Measurements from ENCODE around the gene COL18A1. TPM values are rescaled to one million over a fixed set of nuclear protein-coding genes. Genes with fewer than 3 reads are reported as not detected.

The COL18A1 gene
- polyA plus RNA-seq, 3 donors, result 0.80 to 4.1 (median 1.1) TPM

- DNase-seq, result peak; percentile 18 to 61 (median 32)
- Histone ChIP-seq H3K9me3 (replicated peaks in 1 of 2; ENCODE audit: control insufficient read depth in 1 of 2, insufficient read depth in 1 of 2, low read length in 2 of 2) (peaks cover 7 to 16% of the 10 kb centered on the region in 2 donors), H3K27ac (ENCODE audit: low read depth in 1 of 2, low read length in 2 of 2) (peak overlapping the region in 1 of 2 donors; percentile 86), H3K4me1 (ENCODE audit: control insufficient read depth in 1 of 2, insufficient read depth in 2 of 2, low read length in 2 of 2) (peaks cover 24 to 38% of the 10 kb centered on the region in 2 donors), H4K20me1 (ENCODE audit: insufficient read depth, low read length) (no peaks in the 10 kb centered on the region), H2AFZ (ENCODE audit: insufficient read depth, low read depth, low read length, poor library complexity, severe bottlenecking) (no peak overlapping the region), H3K79me2 (ENCODE audit: insufficient read depth, low read length) (peaks cover 24% of the 10 kb centered on the region), H3K4me2 (replicated peaks; ENCODE audit: extremely low read depth, low read length, poor library complexity, severe bottlenecking) (peak overlapping the region; percentile 69), H3K9ac (ENCODE audit: insufficient read depth, low read length, poor library complexity, severe bottlenecking) (peak overlapping the region; percentile 0), H3K27me3 (ENCODE audit: control insufficient read depth in 2 of 2, insufficient read depth in 2 of 2, low read length in 2 of 2) (no peaks in the 10 kb centered on the region), H3K36me3 (replicated peaks in 1 of 2; ENCODE audit: control insufficient read depth in 1 of 2, insufficient read depth in 2 of 2, low read length in 2 of 2) (peaks cover 58 to 75% of the 10 kb centered on the region in 2 donors), H3K4me3 (replicated peaks in 1 of 3; ENCODE audit: low read depth in 2 of 3, low read length in 3 of 3) (peak overlapping the region in 1 of 3 experiments; percentile 62)
- Mint-ChIP-seq H3K36me3 (peaks cover 67 to 89% of the 10 kb centered on the region in 2 donors), H3K9me3 (peaks cover 23 to 50% (median 31%) of the 10 kb centered on the region in 7 donors), H3K27me3 (ENCODE audit: low read depth in 3 of 3) (no peaks in the 10 kb centered on the region), H3K27ac (peak overlapping the region; percentile 90 to 97 (median 94)), H3K4me1 (peaks cover 24% of the 10 kb centered on the region), H3K4me3 (peak overlapping the region; percentile 9 to 79)
- intact Hi-C loops (cut with micrococcal nuclease), result no loop called here
- WGBS (ENCODE audit: insufficient coverage), result no CpG with 5 or more reads among the region's 2 CpGs
- no peak for TF ChIP-seq CTCF (IDR thresholded peaks at IDR 0.05)
These were observed 113.8 kb downstream of the COL18A1 start for GRCh38 chr21:45518742-45519141.

- H3K9me3 ChIP-seq (replicated peaks in 1 of 2; ENCODE audit: control insufficient read depth in 1 of 2, insufficient read depth in 1 of 2, low read length in 2 of 2), result peaks cover 7 to 16% of the 10 kb centered on the region in 2 donors
- no CpG with 5 or more reads among the region's 4 CpGs for WGBS (ENCODE audit: insufficient coverage)
- H3K4me2 ChIP-seq (replicated peaks; ENCODE audit: extremely low read depth, low read length, poor library complexity, severe bottlenecking), result peak overlapping the region; percentile 69
- peaks cover 24% of the 10 kb centered on the region for H3K79me2 ChIP-seq (ENCODE audit: insufficient read depth, low read length)
- Mint-ChIP-seq H3K27ac (peak overlapping the region; percentile 63 to 97 (median 94)), H3K27me3 (ENCODE audit: low read depth in 3 of 3) (no peaks in the 10 kb centered on the region), H3K9me3 (peaks cover 23 to 50% (median 31%) of the 10 kb centered on the region in 7 donors), H3K36me3 (peaks cover 63 to 87% of the 10 kb centered on the region in 2 donors), H3K4me3 (no peak overlapping the region), H3K4me1 (peaks cover 24% of the 10 kb centered on the region)
- no peak for DNase-seq
- no peak overlapping the region for H2AFZ ChIP-seq (ENCODE audit: insufficient read depth, low read depth, low read length, poor library complexity, severe bottlenecking)
- peak overlapping the region in 1 of 3 experiments; percentile 62 for H3K4me3 ChIP-seq (replicated peaks in 1 of 3; ENCODE audit: low read depth in 2 of 3, low read length in 3 of 3)
- H3K9ac ChIP-seq (ENCODE audit: insufficient read depth, low read length, poor library complexity, severe bottlenecking), result no peak overlapping the region
- no peak for TF ChIP-seq CTCF (IDR thresholded peaks at IDR 0.05)
- H3K36me3 ChIP-seq (replicated peaks in 1 of 2; ENCODE audit: control insufficient read depth in 1 of 2, insufficient read depth in 2 of 2, low read length in 2 of 2), result peaks cover 56 to 74% of the 10 kb centered on the region in 2 donors
- intact Hi-C loops (cut with micrococcal nuclease), result no loop called here
- H3K27me3 ChIP-seq (ENCODE audit: control insufficient read depth in 2 of 2, insufficient read depth in 2 of 2, low read length in 2 of 2), result no peaks in the 10 kb centered on the region
- peaks cover 24 to 38% of the 10 kb centered on the region in 2 donors for H3K4me1 ChIP-seq (ENCODE audit: control insufficient read depth in 1 of 2, insufficient read depth in 2 of 2, low read length in 2 of 2)
- H3K27ac ChIP-seq (ENCODE audit: low read depth in 1 of 2, low read length in 2 of 2), result peak overlapping the region in 1 of 2 donors; percentile 86
- no peaks in the 10 kb centered on the region for H4K20me1 ChIP-seq (ENCODE audit: insufficient read depth, low read length)
These were observed 114.2 kb downstream of the COL18A1 start for GRCh38 chr21:45519182-45519581.

Data from CD14-positive monocyte (primary cell).